Ovary (tissue), 9 donors: ENCODE measurements around the gene PRKCE. TPM values are rescaled to one million over a fixed set of nuclear protein-coding genes. Genes with fewer than 3 reads are reported as not detected.

ENCODE experiments used
- DNase-seq, 5 donors: peaks; one replicate each; pipeline ENCODE4 v3.0.0-alpha.2; 2019 to 2020
- H3K27ac ChIP-seq, 2 donors: fragments of 200-600 bp; one replicate each; pipeline versions ENCODE4 v1.5.1 to v1.8.0; 2019 to 2022
- H3K27me3 ChIP-seq: fragments of 200-600 bp; one replicate; pipeline ENCODE4 v1.8.0; 2022
- H3K36me3 ChIP-seq: fragments of 200-600 bp; sonication (generic); one replicate; pipeline ENCODE4 v1.5.1; 2019
- H3K4me1 ChIP-seq: one replicate; pipeline ENCODE4 v1.8.1; 2013; ENCODE audit warnings: mild to moderate bottlenecking, moderate library complexity; ENCODE audit not compliant: insufficient read depth
- H3K4me3 ChIP-seq: fragments of 200-600 bp; sonication (generic); one replicate; pipeline ENCODE4 v1.5.1; 2017
- H3K9me3 ChIP-seq, 2 donors: fragments of 200-600 bp in 1 of 2; sonication (generic) in 1 of 2; one replicate each; pipeline versions ENCODE4 v1.5.1 to v1.8.1; 2013 to 2019; ENCODE audit warnings: mild to moderate bottlenecking in 1 of 2, moderate library complexity in 1 of 2
- CTCF ChIP-seq, 3 donors: fragments of 450-650 bp in 2 of 3; fragments of 200-600 bp in 1 of 3; IDR thresholded peaks; one replicate each; pipeline versions ENCODE4 v1.5.1 to v1.8.0; 2016 to 2022; ENCODE audit warnings: antibody characterized with exemption in 3 of 3, mild to moderate bottlenecking in 1 of 3
- EP300 ChIP-seq: sonication (generic); formaldehyde crosslinking; IDR thresholded peaks from one replicate; pipeline ENCODE4 v1.6.1; 2017; ENCODE audit warnings: antibody characterized with exemption
- POLR2A ChIP-seq: fragments of 450-650 bp; IDR thresholded peaks from one replicate; pipeline ENCODE4 v1.6.1; 2017; ENCODE audit warnings: antibody characterized with exemption, mild to moderate bottlenecking, moderate library complexity
- WGBS, 3 donors: extraction: QIAGEN DNeasy Blood & Tissue Kit in 1 of 3; methylation state at CpG; one replicate each; pipeline versions ENCODE4 v1.1.5 to v1.1.7; 2013 to 2017; 5-methylcytosine and 5-hydroxymethylcytosine counted together
- intact Hi-C, 4 donors: fragments of 100-400 bp; cut with DNase I; formaldehyde crosslinking; loops; one replicate each; pipeline versions ENCODE4 v1.11.0 to v1.15.1; 2022 to 2023
- polyA plus RNA-seq, 2 donors: library from polyadenylated mRNA; stranded (reverse); fragments of 200-250 nt in 1 of 2; fragments of 350-450 nt in 1 of 2; fragmentation: Illumina TruSeq in 1 of 2; extraction: RNeasy Lipid Tissue Mini Kit (QIAGEN cat#74804) in 1 of 2; gene quantifications; one replicate each; pipeline ENCODE4 v1.2.3, GENCODE V29; 2013 to 2014
- total RNA-seq, 7 donors: library from RNA; depleted of rRNA in 2 of 7; stranded (reverse); fragments of >200 nt in 2 of 7; fragmentation: NEBNext Ultra II Directional in 3 of 7; extraction: Animal tissue kit (Norgen Biotek cat#: 25700) in 3 of 7; gene quantifications; one replicate each; pipeline versions ENCODE4 v1.1.0 to v1.2.4, GENCODE V29; 2016 to 2023
- donor health status: DM: no; HTN: no; CAD: no; lungs with moderate emphysema.
- donor health status: DM: no; HTN: no; CAD: no.
- donor health status: Bipolar disorder and iron deficiency.
- donor health status: DM: yes; HTN: yes; CAD: no.
- donor health status: DM: no; HTN: no; CAD: no.
- donor health status: DM: yes; HTN: yes; CAD: no.

PRKCE gene
- total and polyA plus RNA-seq, 9 donors, result 3.1 to 22.8 (median 12.8) TPM

GRCh38 chr2:46207591-46207990 lies 556.1 kb downstream of the PRKCE start:
- Histone ChIP-seq H3K36me3 (no peaks in the 10 kb centered on the region), H3K27me3 (no peaks in the 10 kb centered on the region), H3K4me1 (no peaks in the 10 kb centered on the region), H3K9me3 (no peaks in the 10 kb centered on the region), H3K4me3 (no peak overlapping the region), H3K27ac (no peak overlapping the region)
- intact Hi-C loops, result no loop called here
- DNase-seq, result no peak
- WGBS, 3 donors, result 89 to 98% (median 93%) methylated on average over 4 of the region's 4 CpGs
- TF ChIP-seq POLR2A, result no peak
- TF ChIP-seq EP300, result no peak
- no peak for TF ChIP-seq CTCF (IDR thresholded peaks at IDR 0.05)

GRCh38 chr2:46208766-46209165 lies 557.3 kb downstream of the PRKCE start:
- 90 to 98% (median 98%) methylated on average over 1 of the region's 1 CpG for whole genome bisulfite sequencing, 3 donors
- intact Hi-C loops, result no loop called here
- Histone ChIP-seq H3K27me3 (no peaks in the 10 kb centered on the region), H3K4me3 (no peak overlapping the region), H3K4me1 (no peaks in the 10 kb centered on the region), H3K9me3 (no peaks in the 10 kb centered on the region), H3K36me3 (no peaks in the 10 kb centered on the region), H3K27ac (no peak overlapping the region)
- DNase-seq, result no peak
- TF ChIP-seq CTCF (IDR thresholded peaks at IDR 0.05), result no peak

- Histone ChIP-seq H3K4me1 (no peaks in the 10 kb centered on the region), H3K9me3 (no peaks in the 10 kb centered on the region), H3K27ac (no peak overlapping the region), H3K27me3 (no peaks in the 10 kb centered on the region), H3K36me3 (no peaks in the 10 kb centered on the region), H3K4me3 (no peak overlapping the region)
- 77 to 83% (median 81%) methylated on average over 1 of the region's 1 CpG for WGBS, 3 donors
- DNase-seq, result no peak
- no peak for TF ChIP-seq POLR2A
- intact Hi-C loops, result no loop called here
These were observed 558.6 kb downstream of the PRKCE start for GRCh38 chr2:46210063-46210462.

- intact Hi-C loops, result no loop called here
- Histone ChIP-seq H3K9me3 (no peaks in the 10 kb centered on the region), H3K4me1 (no peaks in the 10 kb centered on the region), H3K36me3 (no peaks in the 10 kb centered on the region), H3K27me3 (no peaks in the 10 kb centered on the region), H3K27ac (no peak overlapping the region), H3K4me3 (no peak overlapping the region)
- 50 to 80% (median 73%) methylated on average over 1 of the region's 1 CpG for WGBS, 3 donors
- no peak for TF ChIP-seq POLR2A
- no peak for TF ChIP-seq EP300
- no peak for TF ChIP-seq CTCF (IDR thresholded peaks at IDR 0.05)
- DNase-seq, result no peak
These were observed 560.0 kb downstream of the PRKCE start for GRCh38 chr2:46211461-46211860.

GRCh38 chr2:46213906-46214305 lies 562.4 kb downstream of the PRKCE start:
- WGBS, 3 donors, result 66 to 71% (median 71%) methylated on average over 2 of the region's 2 CpGs
- no peak overlapping the region for H3K27ac ChIP-seq

More at GRCh38 chr2:46213906-46214305, 562.4 kb downstream of the PRKCE start:
- no peaks in the 10 kb centered on the region for H3K9me3 ChIP-seq
- no peaks in the 10 kb centered on the region for H3K36me3 ChIP-seq
- H3K27me3 ChIP-seq, result no peaks in the 10 kb centered on the region
- no peak for DNase-seq
- no peak overlapping the region for H3K4me3 ChIP-seq
- no peaks in the 10 kb centered on the region for H3K4me1 ChIP-seq
- intact Hi-C loops, result no loop called here
- TF ChIP-seq POLR2A (no peak), EP300 (no peak), CTCF (IDR thresholded peaks at IDR 0.05) (no peak)
